Tibial nerve (tissue), 4 donors: ENCODE data around the gene NT5DC2. TPM values are rescaled to one million over a fixed set of nuclear protein-coding genes. Genes with fewer than 3 reads are reported as not detected.
A peak's percentile ranks its signal among the peaks of the same experiment; 100 is the strongest.

ENCODE experiments used
- DNase-seq, 2 donors: peaks; one replicate each; pipeline ENCODE4 v3.0.0-alpha.2; 2019; ENCODE audit warnings: low spot score in 2 of 2
- H3K27ac ChIP-seq, 4 donors: fragments of 200-600 bp; sonication (generic) in 3 of 4; one replicate each; pipeline ENCODE4 v1.5.1; 2017 to 2019; ENCODE audit warnings: mild to moderate bottlenecking in 1 of 4
- H3K27me3 ChIP-seq, 2 donors: fragments of 200-600 bp; sonication (generic) in 1 of 2; one replicate each; pipeline versions ENCODE4 v1.5.1 to v1.6.0; 2017 to 2019
- H3K36me3 ChIP-seq, 3 donors: fragments of 200-600 bp; sonication (generic); one replicate each; pipeline ENCODE4 v1.5.1; 2018 to 2019
- H3K4me1 ChIP-seq, 4 donors: fragments of 200-600 bp; sonication (generic) in 3 of 4; one replicate each; pipeline ENCODE4 v1.5.1; 2017 to 2019
- H3K4me3 ChIP-seq, 4 donors: fragments of 200-600 bp; sonication (generic) in 3 of 4; one replicate each; pipeline ENCODE4 v1.5.1; 2017 to 2019; ENCODE audit warnings: mild to moderate bottlenecking in 1 of 4, moderate library complexity in 1 of 4
- H3K9me3 ChIP-seq, 4 donors: fragments of 200-600 bp; sonication (generic) in 3 of 4; one replicate each; pipeline ENCODE4 v1.5.1; 2017 to 2019
- EP300 ChIP-seq, 2 donors: sonication (generic); formaldehyde crosslinking; IDR thresholded peaks; one replicate each; pipeline ENCODE4 v1.6.1; 2017; ENCODE audit warnings: antibody characterized with exemption in 2 of 2, mild to moderate bottlenecking in 1 of 2
- POLR2A ChIP-seq, 2 donors: fragments of 450-650 bp; IDR thresholded peaks; one replicate each; pipeline ENCODE4 v1.6.1; 2017; ENCODE audit warnings: antibody characterized with exemption in 2 of 2, mild to moderate bottlenecking in 2 of 2, moderate library complexity in 2 of 2
- WGBS, 2 donors: methylation state at CpG; one replicate each; pipeline ENCODE4 v1.1.5; 2018; 5-methylcytosine and 5-hydroxymethylcytosine counted together
- total RNA-seq, 4 donors: library from RNA; depleted of rRNA; stranded (reverse); fragments of >200 nt; gene quantifications; one replicate each; pipeline ENCODE4 v1.1.0, GENCODE V29; 2016
- TF ChIP-seq, protein P1 (sequence below), 5 experiments: fragments of 200-600 bp in 3 of 5; fragments of 450-650 bp in 2 of 5; sonication (generic) in 3 of 5; IDR thresholded peaks; one replicate each; pipeline ENCODE4 v1.5.1; 2016 to 2019; ENCODE audit warnings: antibody characterized with exemption in 5 of 5, mild to moderate bottlenecking in 3 of 5, moderate library complexity in 2 of 5

The NT5DC2 gene
- total RNA-seq, 4 donors from 2014 or later, result 71.1 to 133 (median 94.2) TPM

DNA sequence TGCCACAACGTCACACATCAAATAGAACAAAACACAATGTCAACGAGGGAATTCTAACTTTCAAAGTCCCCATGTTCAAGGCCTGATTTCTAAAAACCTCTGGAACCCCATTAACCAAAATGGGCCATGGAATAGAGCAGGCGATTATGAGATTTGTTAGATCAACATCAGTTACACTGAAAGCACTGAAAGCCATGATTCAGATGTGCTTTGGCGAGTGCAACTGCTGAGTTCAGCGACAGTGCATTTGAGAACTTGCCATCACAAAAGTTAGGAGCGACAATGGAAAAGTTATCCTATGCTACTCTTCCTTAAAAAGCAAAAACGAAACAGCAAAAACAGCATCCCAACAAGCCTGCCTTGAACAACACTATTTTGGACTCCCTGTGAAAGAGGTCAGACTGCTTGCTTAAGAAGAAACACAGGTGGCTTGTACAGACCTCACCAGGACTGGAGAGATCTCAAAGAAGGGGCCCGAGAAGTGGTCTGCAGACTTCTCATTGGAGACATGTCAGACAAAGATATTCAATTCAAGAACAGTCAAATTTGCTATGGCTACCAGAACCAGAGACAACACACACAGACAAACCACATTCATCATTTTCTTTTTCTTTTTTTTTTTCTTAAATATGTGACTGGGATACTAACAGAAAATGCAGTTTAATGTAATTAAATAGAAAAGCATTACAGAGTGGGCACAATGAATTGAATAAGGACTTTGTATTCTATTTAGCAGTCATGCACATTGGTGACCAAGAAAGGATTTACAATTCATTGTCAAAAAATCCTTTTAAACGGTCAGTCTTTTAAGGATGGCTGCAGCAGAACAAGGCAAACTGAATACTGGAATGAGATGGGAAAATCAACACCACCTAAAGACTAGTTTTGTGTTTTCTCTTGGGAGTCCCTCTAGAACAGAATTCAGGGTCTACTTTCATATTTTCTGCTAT, 23.6 kb upstream of the NT5DC2 start:
- peaks cover 2 to 80% (median 4%) of the 10 kb centered on the region in 3 donors for H3K36me3 ChIP-seq
- DNase-seq, result no peak
- H3K27me3 ChIP-seq, result no peaks in the 10 kb centered on the region
- H3K9me3 ChIP-seq, result no peaks in the 10 kb centered on the region
- WGBS, 2 donors, result 42 to 44% methylated on average over 9 of the region's 9 CpGs
- TF ChIP-seq, protein P1, sequence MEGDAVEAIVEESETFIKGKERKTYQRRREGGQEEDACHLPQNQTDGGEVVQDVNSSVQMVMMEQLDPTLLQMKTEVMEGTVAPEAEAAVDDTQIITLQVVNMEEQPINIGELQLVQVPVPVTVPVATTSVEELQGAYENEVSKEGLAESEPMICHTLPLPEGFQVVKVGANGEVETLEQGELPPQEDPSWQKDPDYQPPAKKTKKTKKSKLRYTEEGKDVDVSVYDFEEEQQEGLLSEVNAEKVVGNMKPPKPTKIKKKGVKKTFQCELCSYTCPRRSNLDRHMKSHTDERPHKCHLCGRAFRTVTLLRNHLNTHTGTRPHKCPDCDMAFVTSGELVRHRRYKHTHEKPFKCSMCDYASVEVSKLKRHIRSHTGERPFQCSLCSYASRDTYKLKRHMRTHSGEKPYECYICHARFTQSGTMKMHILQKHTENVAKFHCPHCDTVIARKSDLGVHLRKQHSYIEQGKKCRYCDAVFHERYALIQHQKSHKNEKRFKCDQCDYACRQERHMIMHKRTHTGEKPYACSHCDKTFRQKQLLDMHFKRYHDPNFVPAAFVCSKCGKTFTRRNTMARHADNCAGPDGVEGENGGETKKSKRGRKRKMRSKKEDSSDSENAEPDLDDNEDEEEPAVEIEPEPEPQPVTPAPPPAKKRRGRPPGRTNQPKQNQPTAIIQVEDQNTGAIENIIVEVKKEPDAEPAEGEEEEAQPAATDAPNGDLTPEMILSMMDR (IDR thresholded peaks at IDR 0.05), result no peak
- TF ChIP-seq POLR2A (IDR thresholded peaks at IDR 0.05), result no peak
- no peak for TF ChIP-seq EP300 (IDR thresholded peaks at IDR 0.05)
- peaks cover 0 to 39% (median 18%) of the 10 kb centered on the region in 4 donors for H3K4me1 ChIP-seq
- H3K4me3 ChIP-seq, result no peak overlapping the region
- peak overlapping the region in 2 of 4 donors; percentile 32 to 79 for H3K27ac ChIP-seq

DNA sequence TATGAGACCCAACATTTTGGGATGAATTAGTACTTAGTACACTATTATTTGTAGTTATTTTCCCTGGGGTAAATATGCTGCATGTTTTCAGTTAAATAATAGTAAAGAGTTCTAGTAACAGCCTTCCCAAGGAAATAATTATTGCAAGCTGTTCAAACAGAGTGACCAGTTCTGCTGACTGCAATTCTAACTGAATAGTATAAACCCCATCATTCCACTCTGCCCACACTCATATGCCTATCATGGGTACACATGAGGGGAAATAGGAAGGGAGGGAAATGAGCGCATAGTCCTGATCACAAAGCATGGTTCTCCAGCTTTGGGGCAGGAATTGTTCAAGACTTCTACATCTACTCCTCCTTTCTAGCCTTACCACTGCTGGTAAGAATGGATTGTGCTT, 21.4 kb upstream of the NT5DC2 start:
- Histone ChIP-seq H3K27ac (peak overlapping the region in 1 of 4 donors; percentile 79), H3K4me1 (peaks cover 0 to 39% (median 18%) of the 10 kb centered on the region in 4 donors), H3K27me3 (no peaks in the 10 kb centered on the region), H3K4me3 (no peak overlapping the region), H3K9me3 (no peaks in the 10 kb centered on the region), H3K36me3 (peaks cover 0 to 77% (median 2%) of the 10 kb centered on the region in 3 donors)
- no peak for DNase-seq
- 88 to 90% methylated on average over 1 of the region's 1 CpG for WGBS, 2 donors
- TF ChIP-seq POLR2A (IDR thresholded peaks at IDR 0.05), result no peak
- TF ChIP-seq, protein P1 (IDR thresholded peaks at IDR 0.05), result no peak
- no peak for TF ChIP-seq EP300 (IDR thresholded peaks at IDR 0.05)

DNA sequence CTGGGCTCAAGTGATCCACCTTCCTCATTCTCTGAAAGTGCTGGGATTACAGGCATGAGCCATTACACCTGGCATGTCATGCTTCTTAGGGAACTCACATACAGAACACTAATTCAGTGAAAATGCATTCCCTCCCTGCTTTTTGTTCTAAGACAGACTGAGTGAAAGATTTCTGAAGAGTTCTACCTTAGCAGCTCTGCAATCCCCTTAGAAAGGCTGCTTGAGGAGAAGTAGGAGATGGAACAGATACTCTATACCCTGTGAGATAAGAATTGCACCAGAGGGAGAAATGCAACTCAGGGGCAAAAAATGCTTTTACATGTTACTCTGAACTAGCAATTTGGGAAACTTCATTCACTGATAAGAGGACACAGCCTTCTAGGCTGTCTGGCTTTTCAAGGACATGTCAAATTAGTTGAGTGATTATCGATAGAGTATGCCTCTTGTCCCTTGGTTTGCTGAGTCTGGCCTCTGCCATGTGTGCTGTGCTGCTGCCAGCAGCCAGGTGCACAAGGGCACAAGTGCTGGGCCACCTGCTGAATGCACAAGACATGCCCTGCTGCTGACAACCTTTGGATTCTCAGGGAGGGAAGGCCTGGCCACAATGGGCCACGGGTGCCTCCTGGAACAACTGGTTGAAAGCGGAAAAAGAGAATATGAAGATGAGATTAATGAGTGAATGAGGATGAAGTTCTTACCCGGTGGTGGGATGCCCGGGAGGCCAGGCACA, 20.5 kb upstream of the NT5DC2 start:
- no peak for TF ChIP-seq POLR2A (IDR thresholded peaks at IDR 0.05)
- TF ChIP-seq, protein P1 (IDR thresholded peaks at IDR 0.05), result no peak
- no peak for TF ChIP-seq EP300 (IDR thresholded peaks at IDR 0.05)
- Histone ChIP-seq H3K4me1 (peaks cover 0 to 39% (median 18%) of the 10 kb centered on the region in 4 donors), H3K9me3 (no peaks in the 10 kb centered on the region), H3K27ac (no peak overlapping the region), H3K36me3 (peaks cover 0 to 77% (median 2%) of the 10 kb centered on the region in 3 donors), H3K4me3 (no peak overlapping the region), H3K27me3 (no peaks in the 10 kb centered on the region)
- DNase-seq, result no peak
- WGBS, 2 donors, result 89 to 92% methylated on average over 5 of the region's 5 CpGs

DNA sequence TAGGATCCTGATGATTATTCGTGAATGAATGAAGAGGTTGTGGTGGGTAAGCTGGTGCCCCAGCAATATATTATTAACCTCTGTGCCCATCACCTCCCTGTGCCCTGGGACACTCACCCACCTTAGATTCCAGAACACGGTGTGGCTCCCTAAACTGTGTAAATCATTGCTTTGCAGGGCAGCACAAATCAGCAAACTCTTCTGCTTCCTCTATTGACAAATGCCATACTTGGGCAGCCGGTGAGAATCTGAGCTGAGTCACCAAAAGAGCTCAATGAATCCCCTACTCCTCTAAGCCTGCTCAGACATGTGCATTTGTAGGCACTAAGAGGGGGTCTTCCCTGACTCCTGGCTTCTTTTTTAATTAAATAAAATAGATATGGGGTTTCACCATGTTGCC, 18.4 kb upstream of the NT5DC2 start:
- H3K4me3 ChIP-seq, result no peak overlapping the region
- peaks cover 0 to 80% (median 4%) of the 10 kb centered on the region in 3 donors for H3K36me3 ChIP-seq
- WGBS, 2 donors, result 45 to 72% methylated on average over 3 of the region's 3 CpGs
- no peaks in the 10 kb centered on the region for H3K27me3 ChIP-seq
- no peak overlapping the region for H3K27ac ChIP-seq
- TF ChIP-seq, protein P1 (IDR thresholded peaks at IDR 0.05), result no peak
- no peak for TF ChIP-seq POLR2A (IDR thresholded peaks at IDR 0.05)
- H3K4me1 ChIP-seq, result peaks cover 0 to 26% (median 16%) of the 10 kb centered on the region in 4 donors
- no peaks in the 10 kb centered on the region for H3K9me3 ChIP-seq
- DNase-seq, result no peak
